C4-2B (cell line): ENCODE measurements around the gene SACM1L.

ENCODE experiments used
- H3K27ac ChIP-seq: fragments of 450-650 bp; 2 replicates; pipeline ENCODE4 v1.5.1; 2017
- ZFX ChIP-seq: fragments of 450-650 bp; IDR thresholded peaks from 2 replicates; pipeline ENCODE4 v1.6.1; 2017
- TF ChIP-seq, protein P1 (sequence below): fragments of 450-650 bp; conservative IDR thresholded peaks from 2 replicates; pipeline ENCODE4 v1.5.1; 2017; ENCODE audit warnings: mild to moderate bottlenecking

Gene SACM1L

GRCh38 chr3:45737234-45737633 is 48.0 kb downstream of the SACM1L start:
- no peak for TF ChIP-seq ZFX
- TF ChIP-seq, protein P1, sequence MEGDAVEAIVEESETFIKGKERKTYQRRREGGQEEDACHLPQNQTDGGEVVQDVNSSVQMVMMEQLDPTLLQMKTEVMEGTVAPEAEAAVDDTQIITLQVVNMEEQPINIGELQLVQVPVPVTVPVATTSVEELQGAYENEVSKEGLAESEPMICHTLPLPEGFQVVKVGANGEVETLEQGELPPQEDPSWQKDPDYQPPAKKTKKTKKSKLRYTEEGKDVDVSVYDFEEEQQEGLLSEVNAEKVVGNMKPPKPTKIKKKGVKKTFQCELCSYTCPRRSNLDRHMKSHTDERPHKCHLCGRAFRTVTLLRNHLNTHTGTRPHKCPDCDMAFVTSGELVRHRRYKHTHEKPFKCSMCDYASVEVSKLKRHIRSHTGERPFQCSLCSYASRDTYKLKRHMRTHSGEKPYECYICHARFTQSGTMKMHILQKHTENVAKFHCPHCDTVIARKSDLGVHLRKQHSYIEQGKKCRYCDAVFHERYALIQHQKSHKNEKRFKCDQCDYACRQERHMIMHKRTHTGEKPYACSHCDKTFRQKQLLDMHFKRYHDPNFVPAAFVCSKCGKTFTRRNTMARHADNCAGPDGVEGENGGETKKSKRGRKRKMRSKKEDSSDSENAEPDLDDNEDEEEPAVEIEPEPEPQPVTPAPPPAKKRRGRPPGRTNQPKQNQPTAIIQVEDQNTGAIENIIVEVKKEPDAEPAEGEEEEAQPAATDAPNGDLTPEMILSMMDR = no peak
- no peak overlapping the region for H3K27ac ChIP-seq

DNA sequence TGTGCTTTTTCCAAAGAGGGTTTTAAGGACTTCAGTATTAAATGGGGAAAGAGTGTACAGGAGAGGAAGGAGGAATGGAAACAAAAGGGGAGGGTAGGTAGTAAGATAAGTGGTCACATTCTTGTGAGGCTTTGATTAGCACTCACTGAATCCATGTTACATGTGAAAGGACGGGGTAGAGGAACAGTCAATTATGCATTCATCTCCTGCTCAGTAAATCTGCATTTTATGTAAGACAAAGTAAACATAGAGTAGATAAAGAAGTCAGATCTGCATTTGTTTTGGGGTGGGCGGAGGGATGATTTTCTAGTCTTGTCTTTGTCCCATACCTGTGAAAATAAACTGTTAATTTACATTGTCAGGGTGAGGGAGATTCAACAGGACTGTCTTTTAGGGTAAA is 50.8 kb downstream of the SACM1L start:
- no peak overlapping the region for H3K27ac ChIP-seq
- TF ChIP-seq ZFX = no peak
- TF ChIP-seq, protein P1 = no peak

DNA sequence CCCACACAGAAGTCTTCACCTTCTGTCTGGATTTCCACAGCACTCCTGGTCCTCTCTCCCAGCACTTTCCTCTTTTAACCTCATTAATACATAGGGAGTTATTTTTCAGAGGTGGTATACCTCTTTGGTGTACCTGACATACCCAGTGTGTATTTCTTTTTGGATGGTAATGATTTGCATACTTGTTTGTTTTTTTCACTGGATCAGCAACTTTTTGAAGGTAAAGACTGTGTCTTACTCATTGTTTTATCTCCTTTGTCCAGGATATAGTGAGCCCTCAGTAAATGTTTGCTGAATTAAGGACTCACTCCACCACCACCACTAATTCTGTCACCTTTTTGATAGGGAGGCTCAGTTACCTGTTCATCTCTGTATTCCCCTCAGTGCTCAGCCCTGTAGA is 52.1 kb downstream of the SACM1L start:
- H3K27ac ChIP-seq = no peak overlapping the region
- TF ChIP-seq, protein P1 = no peak
- TF ChIP-seq ZFX = no peak

- TF ChIP-seq, protein P1 = no peak
- no peak for TF ChIP-seq ZFX
- no peak overlapping the region for H3K27ac ChIP-seq
These were observed 52.7 kb downstream of the SACM1L start for GRCh38 chr3:45741742-45742460.

- no peak for TF ChIP-seq ZFX
- TF ChIP-seq, protein P1 = no peak
- no peak overlapping the region for H3K27ac ChIP-seq
These were observed 53.4 kb downstream of the SACM1L start for GRCh38 chr3:45742461-45743089.

DNA sequence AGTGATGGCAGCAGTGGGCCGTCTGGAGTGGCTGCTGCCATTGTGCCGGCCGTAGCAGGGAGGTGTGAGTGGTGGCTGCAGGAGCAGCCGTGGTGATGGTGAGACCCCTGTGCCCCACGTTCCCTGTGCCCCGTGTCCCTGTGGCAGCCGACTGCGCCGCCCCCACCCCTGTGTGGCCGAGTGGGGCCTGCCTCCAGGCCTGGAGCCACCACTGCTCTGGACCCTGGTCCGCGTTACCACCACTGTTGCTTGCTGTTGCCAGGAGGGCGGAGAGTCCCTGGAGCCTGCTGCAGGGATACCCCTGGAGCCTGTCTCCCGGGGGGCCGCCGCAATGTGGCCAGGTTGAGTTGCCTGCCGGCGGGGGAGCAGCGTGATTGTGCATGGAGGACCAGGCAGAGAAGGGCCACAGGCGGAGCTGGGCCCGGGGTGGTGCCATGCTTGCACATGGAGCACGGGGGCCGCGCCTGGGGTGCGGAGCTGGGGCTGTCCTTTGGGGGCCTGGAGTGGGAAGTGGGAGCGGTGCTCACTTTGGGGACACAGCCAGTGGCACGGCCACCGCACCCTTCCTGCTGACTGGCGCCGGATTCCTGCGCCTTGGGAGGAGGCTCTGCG is 57.1 kb downstream of the SACM1L start:
- no peak for TF ChIP-seq ZFX
- TF ChIP-seq, protein P1 = no peak
- H3K27ac ChIP-seq = no peak overlapping the region
